ENCODE results near the gene CTXND2. TPM values are rescaled to one million over a fixed set of nuclear protein-coding genes. Genes with fewer than 3 reads are reported as not detected.

Gene CTXND2
- total and polyA plus RNA-seq, 9 of the 15 experiments (the other 6 are each of a cell fraction or from before 2014, with no cell fraction given): not detected

DNA sequence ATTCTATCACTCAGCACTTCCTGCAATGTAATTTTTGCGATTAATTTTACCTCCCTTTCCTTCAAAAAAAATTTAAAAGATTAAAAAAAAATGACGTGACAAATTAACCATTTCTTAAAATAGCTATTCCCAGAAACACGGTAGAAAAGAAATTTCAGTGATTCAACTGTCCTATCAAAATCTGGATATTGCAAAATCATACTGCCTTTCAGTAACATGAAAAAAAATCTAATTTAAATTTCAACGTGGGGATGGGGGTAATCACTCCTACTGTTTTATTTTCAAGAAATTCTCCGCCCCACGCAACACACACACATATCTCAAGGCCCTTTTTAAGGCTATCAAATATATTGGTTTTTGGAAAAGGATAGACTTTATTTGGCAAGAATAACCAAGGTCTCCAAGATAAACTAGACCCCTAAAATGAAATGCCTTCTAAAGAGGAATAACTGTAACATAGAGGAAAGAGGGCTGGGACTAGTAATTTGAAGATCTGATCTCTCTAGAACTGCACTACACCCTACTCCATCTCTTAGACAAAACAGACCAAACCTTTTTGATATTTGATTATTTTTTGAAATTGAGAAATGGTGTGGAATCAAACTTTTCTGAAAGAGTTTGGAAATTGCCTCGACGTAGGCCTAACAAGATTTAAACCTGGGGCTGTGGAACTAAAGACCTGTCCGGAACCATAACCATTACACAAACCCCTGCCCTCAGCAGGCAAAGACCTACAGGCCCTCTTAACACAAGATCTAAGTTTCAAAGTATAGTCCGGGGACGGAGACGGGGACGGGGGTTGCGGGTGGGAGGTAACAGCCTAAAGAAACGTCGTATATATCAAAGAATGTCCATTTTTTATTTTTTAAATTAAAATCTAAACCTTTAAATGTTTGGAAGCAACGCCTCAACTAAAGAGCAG is 11.5 kb upstream of the CTXND2 start (continued):
- TF ChIP-seq BDP1 (IDR thresholded peaks at IDR 0.05; ENCODE audit: insufficient read depth, insufficient read length) (no peak), ZNF316 (IDR thresholded peaks at IDR 0.05) (peak; percentile 33; the same call in 1 of the 2 replicates), NBN (IDR thresholded peaks at IDR 0.05; ENCODE audit: low read depth) (peak; percentile 22; the same call in 1 of the 2 replicates), C11orf30 (IDR thresholded peaks at IDR 0.05; ENCODE audit: low read depth) (peak; percentile 13; the same call in 1 of the 2 replicates), FOXA3 (CRISPR knock-in tag; conservative IDR thresholded peaks at IDR 0.05 in 1 of 2, IDR thresholded peaks at IDR 0.05 in 1 of 2) (0 out of 4 replicates have a peak, but pooled peaks of 1 of the 2 experiments have one; percentile 5), HMBOX1 (IDR thresholded peaks at IDR 0.05) (peak; percentile 37; the same call in 1 of the 2 replicates), RB1 (IDR thresholded peaks at IDR 0.05; ENCODE audit: low read depth) (no peak), BHLHE40 (IDR thresholded peaks at IDR 0.05; ENCODE audit: low read length) (no peak), SMARCB1 (IDR thresholded peaks at IDR 0.05; ENCODE audit: insufficient read length, low read depth) (no peak), NFIC (IDR thresholded peaks at IDR 0.05) (no peak), ZNF41 (CRISPR knock-in tag; conservative IDR thresholded peaks at IDR 0.05) (0 out of 2 replicates have a peak, but pooled peaks have one; percentile 42), ZNF277 (CRISPR knock-in tag; IDR thresholded peaks at IDR 0.05; ENCODE audit: borderline replicate concordance) (no peak), RFX1 (IDR thresholded peaks at IDR 0.05) (peak; percentile 8; the same call in 1 of the 2 replicates), MYNN (IDR thresholded peaks at IDR 0.05) (peak; percentile 97), MYNN (CRISPR knock-in tag; IDR thresholded peaks at IDR 0.05) (no peak), FOXP1 (CRISPR knock-in tag; IDR thresholded peaks at IDR 0.05) (no peak), ZNF12 (CRISPR knock-in tag; IDR thresholded peaks at IDR 0.05) (no peak), HDAC3 (IDR thresholded peaks at IDR 0.05; ENCODE audit: borderline replicate concordance, partially characterized antibody) (peak; percentile 37)
- TF ChIP-seq, protein P1, sequence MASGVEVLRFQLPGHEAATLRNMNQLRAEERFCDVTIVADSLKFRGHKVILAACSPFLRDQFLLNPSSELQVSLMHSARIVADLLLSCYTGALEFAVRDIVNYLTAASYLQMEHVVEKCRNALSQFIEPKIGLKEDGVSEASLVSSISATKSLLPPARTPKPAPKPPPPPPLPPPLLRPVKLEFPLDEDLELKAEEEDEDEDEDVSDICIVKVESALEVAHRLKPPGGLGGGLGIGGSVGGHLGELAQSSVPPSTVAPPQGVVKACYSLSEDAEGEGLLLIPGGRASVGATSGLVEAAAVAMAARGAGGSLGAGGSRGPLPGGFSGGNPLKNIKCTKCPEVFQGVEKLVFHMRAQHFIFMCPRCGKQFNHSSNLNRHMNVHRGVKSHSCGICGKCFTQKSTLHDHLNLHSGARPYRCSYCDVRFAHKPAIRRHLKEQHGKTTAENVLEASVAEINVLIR (CRISPR knock-in tag; IDR thresholded peaks at IDR 0.05): no peak
